C4-2B (cell line): ENCODE measurements around the gene HDDC2.

ENCODE experiments used
- CTCF ChIP-seq: fragments of 450-650 bp; conservative IDR thresholded peaks from 2 replicates; pipeline ENCODE4 v1.5.1; 2017; ENCODE audit warnings: mild to moderate bottlenecking
- ZFX ChIP-seq: fragments of 450-650 bp; IDR thresholded peaks from 2 replicates; pipeline ENCODE4 v1.6.1; 2017

DNA sequence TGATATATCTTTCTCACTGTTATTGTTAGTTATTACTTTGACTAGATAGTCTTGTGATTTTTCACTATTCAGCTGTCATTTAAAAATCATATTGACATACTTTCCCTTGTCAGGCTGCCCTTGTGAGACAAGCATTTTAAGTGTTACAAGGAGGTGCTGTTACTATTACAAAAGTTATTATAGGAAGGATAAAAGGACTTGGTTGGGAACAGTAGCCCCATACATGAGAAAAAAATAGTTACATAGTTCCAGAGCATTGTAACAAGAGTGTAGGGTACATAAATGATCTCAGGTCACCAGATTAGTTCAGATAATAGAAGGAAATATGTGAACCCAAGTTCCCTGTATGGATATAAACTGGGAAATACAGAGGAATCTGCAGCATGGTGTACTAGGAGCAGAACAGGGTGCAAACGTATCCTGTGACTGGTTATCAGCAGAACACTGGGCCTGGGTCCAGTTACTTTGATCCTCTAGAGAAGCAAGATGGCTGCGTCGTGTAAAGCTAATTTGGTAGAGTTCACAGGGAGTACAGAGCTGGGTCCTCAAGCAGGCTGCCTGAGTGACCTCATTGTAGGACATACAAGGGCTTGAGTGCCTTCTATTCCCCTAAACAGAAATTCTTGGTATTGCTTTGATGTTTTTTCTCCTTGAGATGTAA, 38.5 kb upstream of the HDDC2 start:
- no peak for TF ChIP-seq CTCF
- no peak for TF ChIP-seq ZFX
